Body of pancreas (tissue), 4 donors: ENCODE results near the gene KCNQ5. TPM values are rescaled to one million over a fixed set of nuclear protein-coding genes. Genes with fewer than 3 reads are reported as not detected.

Experiments
- ATAC-seq: fragments of 150-250 bp; one replicate; pipeline ENCODE4 v1.9.1; 2016
- DNase-seq, 4 donors: peaks; one replicate each; pipeline ENCODE4 v3.0.0-alpha.2; 2019
- H3K27ac ChIP-seq, 4 donors: fragments of 200-600 bp; sonication (generic); 1 replicate in 3 of 4; 2 replicates in 1 of 4; pipeline versions ENCODE4 v1.5.1 to v1.6.1; 2016 to 2019; ENCODE audit warnings: mild to moderate bottlenecking in 1 of 4, mixed read lengths in 1 of 4, moderate library complexity in 1 of 4
- H3K27me3 ChIP-seq, 2 donors: fragments of 200-600 bp; sonication (generic); one replicate each; pipeline ENCODE4 v1.6.0; 2016; ENCODE audit warnings: mild to moderate bottlenecking in 1 of 2
- H3K36me3 ChIP-seq, 2 donors: fragments of 200-600 bp; sonication (generic); replicated peaks in 1 of 2; 2 replicates each; pipeline ENCODE4 v1.5.1; 2016; ENCODE audit warnings: low read depth in 2 of 2; ENCODE audit not compliant: insufficient read depth in 1 of 2
- H3K4me1 ChIP-seq: fragments of 200-600 bp; sonication (generic); one replicate; pipeline ENCODE4 v1.6.0; 2016
- H3K4me3 ChIP-seq, 2 donors: fragments of 200-600 bp; sonication (generic); 1 replicate in 1 of 2; 2 replicates in 1 of 2; pipeline ENCODE4 v1.5.1; 2016 to 2019
- H3K9me3 ChIP-seq, 3 donors: fragments of 200-600 bp; sonication (generic); 1 replicate in 2 of 3; 2 replicates in 1 of 3; pipeline ENCODE4 v1.5.1; 2016
- CTCF ChIP-seq, 7 experiments: fragments of 450-650 bp in 4 of 7; fragments of 200-600 bp in 3 of 7; sonication (generic) in 3 of 7; IDR thresholded peaks; one replicate each; pipeline ENCODE4 v1.5.1; 2016 to 2019; ENCODE audit warnings: antibody characterized with exemption in 7 of 7
- POLR2A ChIP-seq, 3 donors: fragments of 450-650 bp; IDR thresholded peaks; one replicate each; pipeline ENCODE4 v1.6.1; 2016; ENCODE audit warnings: antibody characterized with exemption in 3 of 3, mild to moderate bottlenecking in 2 of 3
- WGBS, 2 donors: methylation state at CpG; one replicate each; pipeline ENCODE4 v1.1.5; 2017; 5-methylcytosine and 5-hydroxymethylcytosine counted together
- intact Hi-C: fragments of 100-400 bp; cut with DNase I; formaldehyde crosslinking; loops from one replicate; pipeline ENCODE4 v1.15.1; 2023
- total RNA-seq, 2 donors: library from RNA; depleted of rRNA; stranded (reverse); fragments of >200 nt; gene quantifications; one replicate each; pipeline ENCODE4 v1.1.0, GENCODE V29; 2016

Gene KCNQ5
- total RNA-seq, 2 donors from 2014 or later, result 1.0 to 1.6 TPM

GRCh38 chr6:72916906-72917305 lies 295.0 kb downstream of the KCNQ5 start:
- no peaks in the 10 kb centered on the region for H3K4me1 ChIP-seq
- 80 to 91% methylated on average over 1 of the region's 1 CpG for WGBS, 2 donors
- no peak for DNase-seq
- no peak overlapping the region for H3K4me3 ChIP-seq
- H3K36me3 ChIP-seq, result no peaks in the 10 kb centered on the region
- intact Hi-C loops, result no loop called here
- H3K27me3 ChIP-seq, result no peaks in the 10 kb centered on the region
- H3K27ac ChIP-seq, result no peak overlapping the region
- TF ChIP-seq CTCF (IDR thresholded peaks at IDR 0.05) (no peak), POLR2A (IDR thresholded peaks at IDR 0.05) (no peak)
- no peak for ATAC-seq
- H3K9me3 ChIP-seq, result no peaks in the 10 kb centered on the region

GRCh38 chr6:72922401-72922800 lies 300.5 kb downstream of the KCNQ5 start:
- H3K27me3 ChIP-seq, result no peaks in the 10 kb centered on the region
- DNase-seq (no peak), ATAC-seq (no peak)
- H3K27ac ChIP-seq, result no peak overlapping the region
- H3K4me3 ChIP-seq, result no peak overlapping the region
- WGBS, 2 donors, result 92 to 96% methylated on average over 1 of the region's 1 CpG
- H3K36me3 ChIP-seq, result no peaks in the 10 kb centered on the region
- no peaks in the 10 kb centered on the region for H3K4me1 ChIP-seq
- intact Hi-C loops, result no loop called here
- H3K9me3 ChIP-seq, result no peaks in the 10 kb centered on the region
- no peak for TF ChIP-seq POLR2A (IDR thresholded peaks at IDR 0.05)
- TF ChIP-seq CTCF (IDR thresholded peaks at IDR 0.05), result no peak

GRCh38 chr6:72925136-72925535 lies 303.3 kb downstream of the KCNQ5 start:
- Histone ChIP-seq H3K9me3 (no peaks in the 10 kb centered on the region), H3K4me1 (no peaks in the 10 kb centered on the region)
- DNase-seq, result no peak

GRCh38 chr6:72930556-72931132 lies 308.8 kb downstream of the KCNQ5 start:
- Histone ChIP-seq H3K9me3 (no peaks in the 10 kb centered on the region), H3K4me1 (no peaks in the 10 kb centered on the region), H3K27me3 (no peaks in the 10 kb centered on the region), H3K27ac (no peak overlapping the region), H3K36me3 (no peaks in the 10 kb centered on the region), H3K4me3 (no peak overlapping the region)
- no peak for TF ChIP-seq CTCF (IDR thresholded peaks at IDR 0.05)
- TF ChIP-seq POLR2A (IDR thresholded peaks at IDR 0.05), result no peak
- intact Hi-C loops, result no loop called here
- no peak for ATAC-seq
- no peak for DNase-seq
- WGBS, 2 donors, result 79 to 81% methylated on average over 5 of the region's 5 CpGs

More at GRCh38 chr6:72925136-72925535, 303.3 kb downstream of the KCNQ5 start:
- intact Hi-C loops, result no loop called here
- Histone ChIP-seq H3K27me3 (no peaks in the 10 kb centered on the region), H3K36me3 (no peaks in the 10 kb centered on the region), H3K27ac (no peak overlapping the region), H3K4me3 (no peak overlapping the region)
- ATAC-seq, result no peak
- no peak for TF ChIP-seq POLR2A (IDR thresholded peaks at IDR 0.05)

- 62 to 66% methylated on average over 4 of the region's 4 CpGs for WGBS, 2 donors
- Histone ChIP-seq H3K27me3 (no peaks in the 10 kb centered on the region), H3K9me3 (no peaks in the 10 kb centered on the region), H3K27ac (no peak overlapping the region), H3K4me3 (no peak overlapping the region), H3K36me3 (no peaks in the 10 kb centered on the region), H3K4me1 (no peaks in the 10 kb centered on the region)
- intact Hi-C loops, result no loop called here
- DNase-seq (no peak), ATAC-seq (no peak)
- TF ChIP-seq CTCF (IDR thresholded peaks at IDR 0.05) (no peak), POLR2A (IDR thresholded peaks at IDR 0.05) (no peak)
Observed at GRCh38 chr6:72931325-72931887, 309.5 kb downstream of the KCNQ5 start.
